Uterus (tissue), 4 donors: ENCODE measurements around the gene RBM38. TPM values are rescaled to one million over a fixed set of nuclear protein-coding genes. Genes with fewer than 3 reads are reported as not detected.
A peak's percentile ranks its signal among the peaks of the same experiment; 100 is the strongest.

Experiments used
- DNase-seq, 2 donors: peaks; one replicate each; pipeline ENCODE4 v3.0.0-alpha.2; 2019 to 2020
- H3K27ac ChIP-seq, 2 donors: fragments of 200-600 bp; sonication (generic); 1 replicate in 1 of 2; 2 replicates in 1 of 2; pipeline ENCODE4 v1.5.1; 2016 to 2018
- H3K27me3 ChIP-seq, 2 donors: fragments of 200-600 bp; sonication (generic); one replicate each; pipeline ENCODE4 v1.5.1; 2018 to 2019; ENCODE audit warnings: control low read depth in 1 of 2
- H3K36me3 ChIP-seq, 2 donors: fragments of 200-600 bp; sonication (generic); one replicate each; pipeline ENCODE4 v1.5.1; 2019; ENCODE audit warnings: control low read depth in 1 of 2
- H3K4me1 ChIP-seq, 2 donors: fragments of 200-600 bp; sonication (generic); one replicate each; pipeline ENCODE4 v1.5.1; 2018 to 2019; ENCODE audit warnings: control low read depth in 1 of 2
- H3K4me3 ChIP-seq, 2 donors: fragments of 200-600 bp; sonication (generic); 1 replicate in 1 of 2; 2 replicates in 1 of 2; pipeline ENCODE4 v1.5.1; 2018 to 2019; ENCODE audit warnings: mild to moderate bottlenecking in 1 of 2
- H3K9me3 ChIP-seq, 2 donors: fragments of 200-600 bp; sonication (generic); one replicate each; pipeline ENCODE4 v1.5.1; 2019; ENCODE audit warnings: control low read depth in 1 of 2
- POLR2A ChIP-seq, 2 donors: fragments of 450-650 bp; IDR thresholded peaks; one replicate each; pipeline ENCODE4 v1.6.1; 2016; ENCODE audit warnings: antibody characterized with exemption in 2 of 2, mild to moderate bottlenecking in 1 of 2, moderate library complexity in 1 of 2
- intact Hi-C: fragments of 100-400 bp; cut with DNase I; formaldehyde crosslinking; loops from one replicate; pipeline ENCODE4 v1.15.1; 2023; ENCODE audit warnings: low total_unique reads
- total RNA-seq, 4 donors: library from RNA; depleted of rRNA in 3 of 4; stranded (reverse); fragments of >200 nt in 3 of 4; gene quantifications; one replicate each; pipeline versions ENCODE4 v1.1.0 to v1.2.4, GENCODE V29; 2014 to 2023
- TF ChIP-seq, protein P1 (sequence below), 4 experiments: fragments of 200-600 bp in 2 of 4; fragments of 450-650 bp in 2 of 4; sonication (generic) in 2 of 4; IDR thresholded peaks; one replicate each; pipeline ENCODE4 v1.5.1; 2016 to 2019; ENCODE audit warnings: antibody characterized with exemption in 4 of 4, mild to moderate bottlenecking in 2 of 4, moderate library complexity in 1 of 4
- donor health status: DM: yes; HTN: yes; CAD: no.

Gene RBM38
- total RNA-seq, 4 donors from 2014 or later = 1.2 to 48.6 (median 8.8) TPM

DNA sequence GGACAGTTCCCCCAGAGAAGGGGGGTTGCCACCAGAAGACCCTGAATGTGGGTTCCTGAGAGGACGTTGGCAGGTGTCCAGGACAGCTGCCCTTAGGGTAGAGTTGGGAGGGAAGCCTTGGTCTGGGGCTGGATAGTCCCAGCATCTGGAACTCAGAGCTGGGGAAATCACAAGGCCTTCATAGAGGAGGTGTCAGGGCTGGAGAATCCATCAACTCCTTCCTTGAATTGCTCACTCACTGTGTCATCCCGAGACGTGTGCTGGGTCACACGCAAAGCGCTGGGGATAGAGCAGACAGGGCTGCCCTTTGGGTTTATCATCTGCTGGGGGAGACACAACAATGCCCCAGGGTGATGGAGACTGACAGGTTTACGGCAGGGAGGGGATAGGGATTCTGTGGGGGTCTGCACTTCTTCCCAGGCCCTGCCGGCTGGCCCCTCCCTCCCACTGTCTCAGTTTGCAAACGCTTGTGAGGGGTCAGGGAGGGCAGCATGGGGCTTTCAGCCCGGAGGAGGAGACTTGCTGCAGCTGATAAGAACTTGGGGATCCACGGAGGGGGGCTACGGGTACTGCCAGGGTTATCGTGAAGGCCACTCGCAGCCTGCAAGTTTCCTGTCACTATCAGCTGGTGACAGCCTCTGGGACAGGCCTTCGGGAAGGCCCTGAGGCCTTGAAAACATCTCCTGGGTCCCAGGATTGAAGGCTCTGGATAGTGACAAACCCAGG is 18.6 kb downstream of the RBM38 start:
- Histone ChIP-seq H3K9me3 (no peaks in the 10 kb centered on the region), H3K27ac (peak overlapping the region in 1 of 2 donors; percentile 31), H3K36me3 (no peaks in the 10 kb centered on the region), H3K4me1 (peaks cover 0 to 2% of the 10 kb centered on the region in 2 donors), H3K27me3 (no peaks in the 10 kb centered on the region), H3K4me3 (no peak overlapping the region)
- no peak for DNase-seq
- TF ChIP-seq, protein P1, sequence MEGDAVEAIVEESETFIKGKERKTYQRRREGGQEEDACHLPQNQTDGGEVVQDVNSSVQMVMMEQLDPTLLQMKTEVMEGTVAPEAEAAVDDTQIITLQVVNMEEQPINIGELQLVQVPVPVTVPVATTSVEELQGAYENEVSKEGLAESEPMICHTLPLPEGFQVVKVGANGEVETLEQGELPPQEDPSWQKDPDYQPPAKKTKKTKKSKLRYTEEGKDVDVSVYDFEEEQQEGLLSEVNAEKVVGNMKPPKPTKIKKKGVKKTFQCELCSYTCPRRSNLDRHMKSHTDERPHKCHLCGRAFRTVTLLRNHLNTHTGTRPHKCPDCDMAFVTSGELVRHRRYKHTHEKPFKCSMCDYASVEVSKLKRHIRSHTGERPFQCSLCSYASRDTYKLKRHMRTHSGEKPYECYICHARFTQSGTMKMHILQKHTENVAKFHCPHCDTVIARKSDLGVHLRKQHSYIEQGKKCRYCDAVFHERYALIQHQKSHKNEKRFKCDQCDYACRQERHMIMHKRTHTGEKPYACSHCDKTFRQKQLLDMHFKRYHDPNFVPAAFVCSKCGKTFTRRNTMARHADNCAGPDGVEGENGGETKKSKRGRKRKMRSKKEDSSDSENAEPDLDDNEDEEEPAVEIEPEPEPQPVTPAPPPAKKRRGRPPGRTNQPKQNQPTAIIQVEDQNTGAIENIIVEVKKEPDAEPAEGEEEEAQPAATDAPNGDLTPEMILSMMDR (IDR thresholded peaks at IDR 0.05) = no peak
- no peak for TF ChIP-seq POLR2A (IDR thresholded peaks at IDR 0.05)
- intact Hi-C loops = no loop called here

DNA sequence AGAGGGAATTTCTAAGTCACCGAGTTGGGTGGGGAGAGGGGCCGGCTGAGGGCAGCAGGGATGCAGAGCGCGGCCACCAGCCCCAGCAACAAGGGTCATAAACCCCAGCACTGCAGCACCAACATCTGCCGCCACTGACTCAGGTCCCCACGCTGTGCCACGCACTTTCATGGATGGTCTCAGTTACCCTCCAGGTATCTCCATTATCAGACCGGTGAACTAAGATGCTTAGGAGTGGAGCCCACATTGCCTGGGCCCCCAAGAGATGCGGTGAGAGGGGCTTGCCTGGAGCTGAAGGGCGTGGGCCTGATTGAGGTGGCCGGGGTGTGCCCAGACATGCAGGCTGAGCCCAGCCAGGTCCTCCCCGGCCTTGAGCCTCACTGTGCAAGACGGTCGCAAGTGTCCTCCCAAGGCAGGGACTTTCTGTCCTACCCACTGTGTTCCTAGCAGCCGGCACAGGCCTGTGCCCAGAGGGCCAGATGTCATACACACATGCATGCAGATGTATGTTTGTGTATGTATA is 19.3 kb downstream of the RBM38 start:
- intact Hi-C loops = no loop called here
- no peaks in the 10 kb centered on the region for H3K36me3 ChIP-seq
- TF ChIP-seq POLR2A (IDR thresholded peaks at IDR 0.05) = no peak
- TF ChIP-seq, protein P1 (IDR thresholded peaks at IDR 0.05) = no peak
- H3K4me3 ChIP-seq = no peak overlapping the region
- no peaks in the 10 kb centered on the region for H3K27me3 ChIP-seq
- H3K27ac ChIP-seq = peak overlapping the region in 1 of 2 donors; percentile 31
- H3K4me1 ChIP-seq = peaks cover 0 to 6% of the 10 kb centered on the region in 2 donors
- no peak for DNase-seq
- H3K9me3 ChIP-seq = no peaks in the 10 kb centered on the region

DNA sequence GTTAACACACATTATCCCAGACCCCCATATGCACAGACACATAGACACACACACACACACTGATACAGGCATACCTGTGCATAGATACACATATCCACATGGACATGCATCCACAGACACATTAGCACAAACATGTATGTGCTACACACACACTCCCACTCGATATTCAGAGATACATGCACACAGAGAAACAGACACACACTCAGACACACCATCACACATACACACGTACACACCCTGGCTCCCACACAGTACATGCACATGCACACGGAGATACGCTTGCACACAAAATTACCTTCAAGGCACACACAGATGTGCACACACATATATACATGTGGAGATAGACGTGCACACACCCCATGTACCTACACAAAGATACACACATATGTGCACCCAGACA is 19.7 kb downstream of the RBM38 start:
- TF ChIP-seq POLR2A (IDR thresholded peaks at IDR 0.05) = no peak
- TF ChIP-seq, protein P1 (IDR thresholded peaks at IDR 0.05) = no peak
- DNase-seq = no peak
- Histone ChIP-seq H3K4me1 (peaks cover 0 to 6% of the 10 kb centered on the region in 2 donors), H3K27me3 (no peaks in the 10 kb centered on the region), H3K9me3 (no peaks in the 10 kb centered on the region), H3K36me3 (no peaks in the 10 kb centered on the region), H3K4me3 (no peak overlapping the region), H3K27ac (no peak overlapping the region)
- intact Hi-C loops = no loop called here

DNA sequence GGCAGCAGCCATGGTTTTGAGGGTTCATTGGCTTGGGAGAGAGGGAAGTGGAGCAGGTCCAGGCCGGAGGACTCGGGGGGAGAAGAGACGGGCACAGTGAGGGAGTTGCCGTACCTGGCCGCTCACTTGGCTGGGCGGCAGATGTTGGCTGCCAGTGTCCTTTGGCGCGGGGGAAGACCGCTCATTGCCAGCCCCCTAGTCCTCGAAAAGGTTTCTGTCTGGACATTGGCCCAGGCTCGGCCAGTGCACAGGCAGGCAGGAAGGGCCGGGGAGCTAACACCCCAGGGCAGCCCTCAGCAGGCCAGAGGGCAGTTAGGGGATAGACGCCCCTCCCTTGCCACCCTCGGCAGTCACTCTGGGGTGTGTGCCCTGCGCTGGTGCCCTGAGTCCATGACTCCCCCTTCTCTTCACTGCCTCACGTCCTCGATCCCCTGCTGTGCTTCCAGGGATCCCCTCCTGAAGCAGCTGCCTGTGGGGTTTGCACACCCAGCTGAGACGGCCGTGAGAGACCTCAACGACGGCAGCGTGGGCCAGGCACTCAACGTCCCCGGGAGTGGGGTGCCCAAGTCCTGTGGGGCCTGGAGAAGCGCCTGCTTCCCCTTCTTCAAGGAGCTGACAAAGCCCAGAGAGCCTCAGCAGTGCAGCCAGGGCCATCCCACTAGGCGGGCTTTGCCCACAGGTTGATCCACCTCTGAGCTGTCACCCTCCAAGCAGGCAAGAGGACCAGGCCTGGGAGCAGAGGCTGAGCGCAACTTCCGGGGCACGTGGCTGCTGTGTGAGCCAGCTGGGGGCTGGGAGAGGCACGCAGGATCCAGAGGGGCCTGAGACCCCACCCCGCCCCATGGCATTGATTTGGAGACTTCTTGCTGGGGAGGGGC is 20.4 kb downstream of the RBM38 start:
- intact Hi-C loops = no loop called here
- Histone ChIP-seq H3K27me3 (no peaks in the 10 kb centered on the region), H3K4me1 (peaks cover 0 to 6% of the 10 kb centered on the region in 2 donors), H3K27ac (no peak overlapping the region), H3K9me3 (no peaks in the 10 kb centered on the region), H3K36me3 (no peaks in the 10 kb centered on the region), H3K4me3 (no peak overlapping the region)
- TF ChIP-seq, protein P1 (IDR thresholded peaks at IDR 0.05) = no peak
- TF ChIP-seq POLR2A (IDR thresholded peaks at IDR 0.05) = no peak
- DNase-seq = no peak
